ENCODE results near the gene CDIP1.

The CDIP1 gene

GRCh38 chr16:4538350-4539235, at the start of gene CDIP1:
TSS of gene CDIP1 (minus strand) at chr16:4538773. CDS start at chr16:4514130, 24,643 bp downstream.
- TF ChIP-seq, protein P1, sequence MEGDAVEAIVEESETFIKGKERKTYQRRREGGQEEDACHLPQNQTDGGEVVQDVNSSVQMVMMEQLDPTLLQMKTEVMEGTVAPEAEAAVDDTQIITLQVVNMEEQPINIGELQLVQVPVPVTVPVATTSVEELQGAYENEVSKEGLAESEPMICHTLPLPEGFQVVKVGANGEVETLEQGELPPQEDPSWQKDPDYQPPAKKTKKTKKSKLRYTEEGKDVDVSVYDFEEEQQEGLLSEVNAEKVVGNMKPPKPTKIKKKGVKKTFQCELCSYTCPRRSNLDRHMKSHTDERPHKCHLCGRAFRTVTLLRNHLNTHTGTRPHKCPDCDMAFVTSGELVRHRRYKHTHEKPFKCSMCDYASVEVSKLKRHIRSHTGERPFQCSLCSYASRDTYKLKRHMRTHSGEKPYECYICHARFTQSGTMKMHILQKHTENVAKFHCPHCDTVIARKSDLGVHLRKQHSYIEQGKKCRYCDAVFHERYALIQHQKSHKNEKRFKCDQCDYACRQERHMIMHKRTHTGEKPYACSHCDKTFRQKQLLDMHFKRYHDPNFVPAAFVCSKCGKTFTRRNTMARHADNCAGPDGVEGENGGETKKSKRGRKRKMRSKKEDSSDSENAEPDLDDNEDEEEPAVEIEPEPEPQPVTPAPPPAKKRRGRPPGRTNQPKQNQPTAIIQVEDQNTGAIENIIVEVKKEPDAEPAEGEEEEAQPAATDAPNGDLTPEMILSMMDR (IDR thresholded peaks at IDR 0.05; ENCODE audit: borderline replicate concordance, control extremely low read depth, extremely low read depth, insufficient read depth, missing control alignments) = no peak
- peak; percentile 97 for DNase-seq (ENCODE audit: low spot score)
- in situ Hi-C loops (cut with MboI; ENCODE audit: low sequenced_read_pairs, unreplicated experiment) = no loop called here

DNA sequence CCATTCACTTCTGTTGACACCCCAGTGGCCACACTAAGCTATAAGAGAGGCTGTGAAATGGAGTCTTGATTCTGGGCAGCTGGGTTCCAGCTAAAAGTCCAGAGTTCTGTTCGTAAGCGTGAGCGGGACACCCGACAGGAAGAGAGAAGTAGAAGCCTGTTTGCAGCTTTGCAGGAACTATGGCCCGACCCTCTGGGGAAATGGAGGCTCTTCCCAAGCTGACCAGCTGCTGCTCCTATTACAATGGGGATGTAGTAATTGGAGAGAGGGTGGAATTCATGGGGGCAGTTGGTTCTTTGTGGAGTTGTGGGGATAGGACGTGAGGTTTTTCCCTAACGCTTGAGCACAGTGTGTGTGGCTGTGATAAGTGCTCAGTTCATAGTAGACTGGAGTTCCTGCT, 47.7 kb upstream of the CDIP1 start:
- in situ Hi-C loops (cut with MboI; ENCODE audit: low sequenced_read_pairs, unreplicated experiment) = no loop called here
- no peak for DNase-seq (ENCODE audit: low spot score)
- TF ChIP-seq, protein P1 (IDR thresholded peaks at IDR 0.05; ENCODE audit: borderline replicate concordance, control extremely low read depth, extremely low read depth, insufficient read depth, missing control alignments) = no peak

- in situ Hi-C loops (cut with MboI; ENCODE audit: low sequenced_read_pairs, unreplicated experiment) = no loop called here
- DNase-seq (ENCODE audit: low spot score) = no peak
- TF ChIP-seq, protein P1 (IDR thresholded peaks at IDR 0.05; ENCODE audit: borderline replicate concordance, control extremely low read depth, extremely low read depth, insufficient read depth, missing control alignments) = no peak
These were observed 45.3 kb upstream of the CDIP1 start for GRCh38 chr16:4583906-4584305.

DNA sequence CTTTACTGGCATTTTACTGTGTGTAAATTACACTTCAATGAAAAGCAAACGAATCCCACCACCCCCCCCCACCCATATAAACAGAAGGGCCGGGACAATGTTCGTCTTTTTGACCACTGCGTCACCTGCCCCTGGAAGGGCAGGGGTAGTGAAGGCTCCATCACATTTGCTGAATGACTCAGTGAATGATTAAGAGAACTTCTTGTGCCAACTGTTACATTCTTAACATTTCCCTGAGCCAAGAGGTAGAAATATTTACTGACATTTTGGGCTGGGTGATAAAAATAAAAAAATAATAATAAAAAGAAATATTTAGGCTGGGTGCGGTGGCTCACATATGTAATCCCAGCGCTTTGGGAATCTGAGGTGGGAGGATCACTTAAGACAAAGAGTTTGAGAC, 41.7 kb upstream of the CDIP1 start:
- TF ChIP-seq, protein P1 (IDR thresholded peaks at IDR 0.05; ENCODE audit: borderline replicate concordance, control extremely low read depth, extremely low read depth, insufficient read depth, missing control alignments) = no peak
- no peak for DNase-seq (ENCODE audit: low spot score)
- in situ Hi-C loops (cut with MboI; ENCODE audit: low sequenced_read_pairs, unreplicated experiment) = no loop called here

DNA sequence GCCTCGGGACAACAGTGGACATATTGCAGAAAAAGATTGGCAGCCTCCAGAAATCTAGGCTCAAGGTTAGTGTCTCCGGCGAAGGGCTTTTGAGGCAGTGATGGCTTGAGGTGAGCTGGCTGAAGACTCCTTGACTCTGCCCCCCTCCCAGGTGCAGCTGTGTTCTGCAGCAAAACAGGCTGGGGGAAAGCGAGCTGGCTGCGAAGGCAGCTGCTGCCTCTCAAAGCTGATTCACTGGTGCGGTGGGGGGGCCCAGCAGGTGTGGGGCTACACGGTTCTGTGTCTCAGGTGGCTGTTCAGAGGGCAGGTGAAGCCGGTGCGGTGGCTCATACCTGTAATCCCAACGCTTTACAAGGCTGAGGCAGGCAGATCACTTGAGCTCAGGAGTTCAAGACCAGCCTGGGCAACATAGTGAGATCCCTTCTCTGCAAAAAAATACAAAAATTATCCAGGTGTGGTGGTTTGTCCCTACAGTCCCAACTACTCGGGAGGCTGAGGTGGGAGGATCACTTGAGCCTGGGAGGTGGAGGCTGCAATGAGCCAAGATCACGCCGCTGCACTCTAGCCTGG, 40.5 kb upstream of the CDIP1 start:
- TF ChIP-seq, protein P1 (IDR thresholded peaks at IDR 0.05; ENCODE audit: borderline replicate concordance, control extremely low read depth, extremely low read depth, insufficient read depth, missing control alignments) = no peak
- DNase-seq (ENCODE audit: low spot score) = peak; percentile 20
- in situ Hi-C loops (cut with MboI; ENCODE audit: low sequenced_read_pairs, unreplicated experiment) = no loop called here

DNA sequence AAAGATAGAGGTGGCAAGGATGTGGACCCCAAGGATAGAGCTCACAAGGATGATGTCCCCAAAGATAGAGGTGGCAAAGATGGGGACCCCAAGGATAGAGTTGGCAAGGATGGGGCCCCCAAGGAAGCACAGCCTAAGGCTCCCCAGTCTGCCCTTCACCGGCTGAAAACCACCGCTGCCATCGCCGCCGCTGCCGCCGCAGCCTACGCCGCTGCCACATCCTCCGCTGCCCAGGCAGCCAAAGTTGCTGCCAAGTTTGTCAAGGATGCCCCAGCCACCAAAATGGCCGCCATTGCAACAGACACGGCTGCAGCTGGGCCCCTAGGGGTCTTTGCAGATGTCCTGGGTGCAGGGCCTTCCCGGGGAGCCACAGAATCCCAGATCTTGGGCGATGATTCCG, 37.4 kb upstream of the CDIP1 start:
- no peak for DNase-seq (ENCODE audit: low spot score)

More for the DNA sequence above, 37.4 kb upstream of the CDIP1 start:
- in situ Hi-C loops (cut with MboI; ENCODE audit: low sequenced_read_pairs, unreplicated experiment) = no loop called here
- TF ChIP-seq, protein P1 (IDR thresholded peaks at IDR 0.05; ENCODE audit: borderline replicate concordance, control extremely low read depth, extremely low read depth, insufficient read depth, missing control alignments) = no peak
